Sciatic nerve (tissue), 2 donors: Measurements from ENCODE around the gene ANKRD22. TPM values are rescaled to one million over a fixed set of nuclear protein-coding genes. Genes with fewer than 3 reads are reported as not detected.
"Not testable (repeated sequence)": the region's sequence is repeated elsewhere in the genome, so short reads cannot be mapped to it uniquely, and the experiment has no call there.

Source experiments
- ATAC-seq: fragments of 200-7000 bp; cut with Tn5 transposase; one replicate; pipeline ENCODE4 v1.9.1; 2020; ENCODE audit warnings: mild to moderate bottlenecking, moderate library complexity
- DNase-seq: peaks from one replicate; pipeline ENCODE4 v3.0.0-alpha.2; 2020; ENCODE audit warnings: low spot score
- intact Hi-C: fragments of 100-400 bp; cut with DNase I; formaldehyde crosslinking; loops from one replicate; pipeline ENCODE4 v1.14.2; 2022
- total RNA-seq: library from RNA; stranded (reverse); fragmentation: NEBNext Ultra II Directional; extraction: Animal tissue kit (Norgen Biotek cat#: 25700); gene quantifications from one replicate; pipeline ENCODE4 v1.2.1, GENCODE V29; 2021
- donor health status: DM: no; HTN: no; CAD: no.
- donor health status: DM: no; HTN: no; CAD: no.

Gene ANKRD22
- total RNA-seq: not detected

GRCh38 chr10:88851706-88852105 is at the start of gene ANKRD22:
Gene ANKRD22 (minus strand): TSS chr10:88851844. CDS start chr10:88851607, 237 bp downstream.
- no peak for DNase-seq
- intact Hi-C loops: no loop called here
- ATAC-seq: no peak

DNA sequence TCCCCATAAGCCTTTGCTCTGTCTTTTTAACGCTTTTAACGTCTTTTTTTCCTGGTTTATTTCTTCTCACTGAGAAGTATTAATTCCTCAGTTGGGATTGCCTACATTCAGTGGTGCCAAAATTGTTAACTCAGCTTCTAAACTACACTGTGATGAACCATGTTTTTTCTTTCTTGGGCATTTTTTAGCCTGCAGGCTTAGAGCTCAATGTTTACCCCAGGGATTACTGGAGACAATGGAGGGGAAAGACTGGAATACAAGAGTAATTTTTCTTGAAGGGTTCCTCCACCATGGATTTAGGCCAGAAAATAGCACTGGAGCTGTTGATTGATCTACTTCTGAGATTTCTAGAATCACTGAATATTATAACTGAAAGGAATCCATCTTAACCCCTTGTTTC is 48.2 kb upstream of the ANKRD22 start:
- DNase-seq (no peak), ATAC-seq (peak; percentile 29)
- intact Hi-C loops: no loop called here

GRCh38 chr10:88898727-88899126 is 47.1 kb upstream of the ANKRD22 start:
- ATAC-seq (no peak), DNase-seq (no peak)
- intact Hi-C loops: no loop called here

GRCh38 chr10:88896994-88897853 is 45.6 kb upstream of the ANKRD22 start:
- intact Hi-C loops: no loop called here
- ATAC-seq (peak; percentile 44), DNase-seq (no peak)

- DNase-seq (no peak), ATAC-seq (peak; percentile 48)
- intact Hi-C loops: no loop called here
Measured at GRCh38 chr10:88896372-88896993, 44.8 kb upstream of the ANKRD22 start.

DNA sequence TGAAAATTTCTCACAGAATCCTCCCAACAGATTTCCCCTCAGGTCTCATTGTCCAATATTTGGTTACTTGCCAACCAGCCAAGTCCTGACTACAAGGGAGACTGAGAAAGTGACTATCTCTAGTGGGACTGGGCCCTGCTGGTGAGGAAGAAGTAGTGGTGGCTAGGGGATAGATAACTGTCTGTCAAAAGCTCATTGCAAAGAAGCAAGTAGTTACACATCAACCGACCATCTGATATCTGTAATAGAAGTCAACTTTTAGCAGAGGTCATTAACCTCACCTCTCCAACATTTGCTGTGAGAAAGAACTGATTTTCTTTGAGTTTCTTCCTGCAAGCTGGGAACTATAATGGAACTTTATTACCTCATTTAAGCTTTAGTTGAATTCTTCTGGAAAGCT is 43.6 kb upstream of the ANKRD22 start:
- intact Hi-C loops: no loop called here
- no peak for DNase-seq
- no peak for ATAC-seq

DNA sequence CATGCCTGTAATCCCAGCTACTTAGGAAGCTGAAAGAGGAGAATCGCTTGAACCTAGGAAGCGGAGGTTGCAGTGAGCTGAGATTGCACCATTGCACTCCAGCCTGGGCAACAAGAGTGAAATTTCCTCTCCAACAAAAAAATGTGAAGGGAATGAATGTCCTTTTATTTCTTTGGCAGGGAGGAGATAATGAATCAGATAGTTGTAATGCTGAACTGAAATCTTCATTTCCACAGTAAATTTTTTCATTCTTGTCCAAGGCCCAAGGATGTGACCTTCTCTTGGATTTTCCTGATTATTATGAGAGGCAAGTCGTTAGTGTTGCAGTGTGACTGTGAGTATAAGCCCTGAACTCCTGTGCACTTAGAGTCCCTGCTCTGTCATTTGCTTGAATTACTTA is 42.0 kb upstream of the ANKRD22 start:
- no peak for DNase-seq
- intact Hi-C loops: no loop called here
- peak; percentile 71 for ATAC-seq

DNA sequence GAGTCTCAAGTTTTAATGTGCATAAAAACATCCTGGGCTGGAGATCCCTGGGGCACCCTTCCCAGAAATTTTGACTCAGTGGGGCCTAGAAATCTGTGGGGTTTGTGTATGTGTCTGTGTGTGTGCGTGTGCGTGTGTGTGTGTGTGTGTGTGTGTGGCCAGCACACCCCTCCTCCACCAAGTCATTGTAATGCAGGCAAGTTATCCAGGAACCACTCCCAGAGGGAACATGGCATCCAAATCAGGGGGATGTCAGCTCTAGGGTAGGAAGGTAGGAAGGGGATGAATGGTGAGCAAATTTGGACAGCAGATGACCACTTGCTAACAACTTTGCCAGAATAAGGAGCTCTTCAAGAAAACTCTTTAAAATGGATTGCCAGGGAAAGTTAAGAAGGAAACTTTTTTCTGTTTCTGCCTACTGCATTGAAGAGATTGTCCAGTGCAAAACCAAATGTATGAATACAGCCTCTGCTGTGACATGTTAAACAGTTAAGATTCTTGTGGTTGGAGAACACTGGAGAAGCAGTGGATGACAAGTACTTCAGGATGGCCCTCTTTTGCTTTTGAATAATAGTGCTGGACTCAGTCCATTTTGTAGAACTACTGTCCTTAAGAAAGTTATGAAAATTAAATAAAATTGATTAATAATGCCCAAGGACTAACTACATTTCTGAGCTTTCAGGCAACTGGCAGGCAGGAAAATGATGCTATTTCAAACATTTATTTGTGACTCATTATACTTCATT is 40.8 kb upstream of the ANKRD22 start:
- no peak for ATAC-seq
- no peak for DNase-seq
- intact Hi-C loops: no loop called here

- intact Hi-C loops: no loop called here
- DNase-seq (no peak), ATAC-seq (no peak)
Measured at GRCh38 chr10:88890681-88891381, 39.2 kb upstream of the ANKRD22 start.

DNA sequence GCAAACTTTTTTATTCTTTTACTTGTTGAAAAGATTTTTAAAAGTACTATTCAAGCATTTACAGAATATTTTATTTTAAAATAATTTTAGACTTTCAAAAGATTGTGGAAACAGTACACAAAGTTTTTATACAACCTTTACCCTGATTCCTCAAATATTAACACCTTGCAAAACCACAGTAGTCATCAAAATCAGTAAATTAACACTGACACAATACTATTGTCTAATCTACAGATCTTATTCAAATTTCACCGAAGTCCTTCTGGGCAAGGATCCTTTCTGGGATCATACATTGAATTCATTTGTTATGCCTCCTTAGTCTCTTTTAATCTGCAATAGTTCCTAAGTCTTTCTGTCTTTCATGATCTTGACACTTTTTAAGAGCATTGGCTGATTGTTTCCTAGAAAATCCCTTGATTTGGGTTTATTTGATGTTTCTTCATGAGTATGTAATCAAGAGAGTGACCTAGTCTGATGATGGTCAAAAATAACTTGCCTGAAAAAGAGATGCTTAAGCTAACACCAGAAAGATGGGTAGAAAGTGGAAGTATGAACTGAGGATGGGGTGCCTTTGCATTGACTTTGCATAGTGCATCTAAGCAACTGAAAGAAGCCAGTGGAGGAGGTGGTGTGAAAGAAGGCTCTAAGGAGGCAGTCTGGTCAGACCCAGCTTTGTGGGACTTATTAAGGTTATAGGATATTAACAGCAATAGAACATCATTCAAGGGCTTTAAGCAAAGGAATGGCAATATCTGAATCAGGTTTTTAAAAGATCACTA is 38.1 kb upstream of the ANKRD22 start:
- no peak for DNase-seq
- no peak for ATAC-seq
- intact Hi-C loops: no loop called here

- ATAC-seq: no peak
- intact Hi-C loops: no loop called here
Measured at GRCh38 chr10:88888810-88889445, 37.3 kb upstream of the ANKRD22 start.

GRCh38 chr10:88886557-88886956 is 34.9 kb upstream of the ANKRD22 start:
- no peak for DNase-seq
- intact Hi-C loops: no loop called here
- ATAC-seq: no peak

More at GRCh38 chr10:88888810-88889445, 37.3 kb upstream of the ANKRD22 start:
- no peak for DNase-seq

- no peak for DNase-seq
- no peak for ATAC-seq
- intact Hi-C loops: no loop called here
Measured at GRCh38 chr10:88883448-88883809, 31.8 kb upstream of the ANKRD22 start.

DNA sequence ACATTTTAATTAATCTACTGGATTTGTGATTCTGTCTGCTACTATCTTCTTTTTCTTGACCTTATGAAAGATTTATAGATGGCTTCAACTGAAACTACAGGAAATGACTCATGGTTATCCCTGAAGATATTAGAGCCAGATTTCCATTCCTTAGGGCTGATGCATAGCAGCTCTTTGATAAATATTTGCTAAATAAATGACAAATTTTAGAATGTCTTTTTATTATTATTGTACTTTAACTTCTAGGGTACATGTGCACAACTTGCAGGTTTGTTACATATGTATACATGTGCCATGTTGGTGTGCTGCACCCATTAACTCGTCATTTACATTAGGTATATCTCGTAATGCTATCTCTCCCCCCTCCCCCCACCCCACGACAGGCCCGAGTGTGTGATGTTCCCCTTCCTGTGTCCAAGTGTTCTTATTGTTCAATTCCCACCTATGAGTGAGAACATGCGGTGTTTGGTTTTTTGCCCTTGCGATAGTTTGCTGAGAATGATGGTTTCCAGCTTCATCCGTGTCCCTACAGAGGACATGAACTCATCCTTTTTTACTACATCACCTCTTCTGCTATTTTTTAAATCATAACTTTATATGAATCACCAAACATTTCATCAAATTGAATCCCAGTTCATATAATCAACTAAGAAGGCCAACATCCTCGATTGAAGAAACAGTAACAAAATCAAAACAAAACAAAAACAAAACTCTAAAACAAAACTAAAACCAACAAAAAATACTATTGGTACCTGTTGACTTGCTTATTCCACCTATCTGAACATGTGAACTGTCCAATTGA is 31.2 kb upstream of the ANKRD22 start:
- intact Hi-C loops, ATAC-seq, DNase-seq: not testable (repeated sequence)

DNA sequence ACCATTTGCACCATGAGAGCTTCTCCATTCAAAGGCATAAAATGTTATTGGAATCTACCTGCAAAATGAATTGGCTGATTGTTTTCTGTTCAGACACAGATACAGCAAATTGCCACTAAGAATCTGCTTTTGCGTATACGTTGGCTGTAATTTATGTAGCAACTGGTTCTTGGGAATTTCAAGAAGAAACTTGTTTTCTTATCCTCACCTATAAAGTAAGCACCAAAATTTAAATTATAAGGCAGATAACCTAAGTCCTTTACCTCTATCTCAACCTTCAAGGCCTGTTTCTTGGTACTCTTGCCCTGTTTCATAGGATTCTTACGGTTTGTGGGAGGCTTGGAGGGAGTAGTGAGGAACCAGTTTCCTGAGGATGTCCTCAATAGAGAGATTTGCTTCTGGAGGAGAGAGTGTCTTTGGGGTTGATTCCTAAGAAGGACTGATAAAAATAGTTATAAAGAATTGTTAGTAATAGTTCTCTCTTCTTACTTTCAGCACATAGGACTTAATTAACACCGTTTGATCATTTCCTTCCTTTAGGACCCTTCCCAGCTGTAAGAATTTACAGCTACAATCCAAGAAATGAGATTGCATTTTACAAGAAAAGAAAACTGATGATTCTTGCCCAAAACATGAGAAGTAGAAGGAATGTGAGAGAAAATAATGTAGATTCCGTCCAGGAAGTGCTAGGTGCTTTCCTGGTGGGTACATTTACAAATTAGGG is 30.4 kb upstream of the ANKRD22 start:
- DNase-seq (no peak), ATAC-seq (no peak)
- intact Hi-C loops: no loop called here

GRCh38 chr10:88881320-88881719 is 29.7 kb upstream of the ANKRD22 start:
- intact Hi-C loops: no loop called here
- DNase-seq: no peak

More at GRCh38 chr10:88881320-88881719, 29.7 kb upstream of the ANKRD22 start:
- ATAC-seq: peak; percentile 16
